SH-SY5Y (cell line): ENCODE data around the gene CAMK2G.

Experiments used
- GATA2 ChIP-seq: IDR thresholded peaks from 2 replicates; pipeline ENCODE4 v1.6.1; 2011; ENCODE audit warnings: mild to moderate bottlenecking, low read depth, low read length
- GATA3 ChIP-seq: IDR thresholded peaks from 2 replicates; pipeline ENCODE4 v1.6.1; 2011; ENCODE audit warnings: low read depth, mild to moderate bottlenecking, low read length, moderate library complexity

GRCh38 chr10:73818402-73818801, 56.0 kb downstream of the CAMK2G start:
- no peak for TF ChIP-seq GATA2
- no peak for TF ChIP-seq GATA3
